Mesendoderm (in vitro differentiated cells): Measurements from ENCODE around the gene TRERF1.

Experiments used
- DNase-seq: peaks from one replicate; pipeline ENCODE4 v3.0.0; 2013
- H2AK5ac ChIP-seq: 2 replicates; pipeline ENCODE4 v1.6.1; 2013; ENCODE audit warnings: low read length, inconsistent platforms
- H2BK120ac ChIP-seq: 2 replicates; pipeline ENCODE4 v1.6.1; 2013; ENCODE audit warnings: low read depth, mild to moderate bottlenecking, low read length, moderate library complexity, mixed read lengths
- H2BK15ac ChIP-seq: replicated peaks from 2 replicates; pipeline ENCODE4 v1.6.1; 2013; ENCODE audit warnings: low read depth, mild to moderate bottlenecking, moderate library complexity
- H2BK5ac ChIP-seq: 2 replicates; pipeline ENCODE4 v1.6.1; 2013; ENCODE audit warnings: low read length, inconsistent platforms
- H3K18ac ChIP-seq: 2 replicates; pipeline ENCODE4 v1.6.1; 2013; ENCODE audit warnings: mild to moderate bottlenecking, low read length, mixed read lengths
- H3K23ac ChIP-seq: one replicate; pipeline ENCODE4 v1.6.1; 2013; ENCODE audit warnings: low read length
- H3K27ac ChIP-seq: 2 replicates; pipeline ENCODE4 v1.5.1; 2013; ENCODE audit warnings: low read depth, mild to moderate bottlenecking, inconsistent platforms, low read length, moderate library complexity
- H3K27me3 ChIP-seq: 2 replicates; pipeline ENCODE4 v1.6.1; 2013; ENCODE audit warnings: low read length, control low read depth, mild to moderate bottlenecking, inconsistent platforms; ENCODE audit not compliant: insufficient read depth, poor library complexity
- H3K36me3 ChIP-seq: 2 replicates; pipeline ENCODE4 v1.6.1; 2013; ENCODE audit warnings: low read length, inconsistent platforms; ENCODE audit not compliant: control insufficient read depth, insufficient read depth
- H3K4ac ChIP-seq: one replicate; pipeline ENCODE4 v1.6.1; 2013; ENCODE audit warnings: low read depth, mild to moderate bottlenecking, low read length, moderate library complexity
- H3K4me1 ChIP-seq: 2 replicates; pipeline ENCODE4 v1.6.1; 2013; ENCODE audit warnings: low read depth, low read length, inconsistent platforms; ENCODE audit not compliant: control insufficient read depth
- H3K4me2 ChIP-seq: 2 replicates; pipeline ENCODE4 v1.6.1; 2013; ENCODE audit warnings: low read length
- H3K4me3 ChIP-seq: 2 replicates; pipeline ENCODE4 v1.5.1; 2013; ENCODE audit warnings: mild to moderate bottlenecking, low read length
- H3K56ac ChIP-seq: one replicate; pipeline ENCODE4 v1.6.1; 2013; ENCODE audit warnings: low read length
- H3K79me1 ChIP-seq: 2 replicates; pipeline ENCODE4 v1.6.1; 2013; ENCODE audit warnings: low read length, inconsistent platforms
- H3K79me2 ChIP-seq: 2 replicates; pipeline ENCODE4 v1.6.1; 2013; ENCODE audit warnings: mild to moderate bottlenecking, low read length; ENCODE audit not compliant: control insufficient read depth, insufficient read depth
- H3K9ac ChIP-seq: 2 replicates; pipeline ENCODE4 v1.6.1; 2013; ENCODE audit warnings: low read length, inconsistent platforms
- H4K5ac ChIP-seq: one replicate; pipeline ENCODE4 v1.6.1; 2013; ENCODE audit warnings: low read length
- H4K8ac ChIP-seq: one replicate; pipeline ENCODE4 v1.6.1; 2013; ENCODE audit warnings: low read depth, mild to moderate bottlenecking, control low read depth, low read length, moderate library complexity
- WGBS: extraction: QIAGEN DNeasy Blood & Tissue Kit; methylation state at CpG from one replicate; pipeline ENCODE4 v1.1.7; 2013; ENCODE audit warnings: low lambda C conversion rate, missing lambda C conversion rate; ENCODE audit not compliant: insufficient coverage; ENCODE audit errors: extremely low coverage; 5-methylcytosine and 5-hydroxymethylcytosine counted together

TRERF1 gene

GRCh38 chr6:42390228-42390934 lies 61.3 kb downstream of the TRERF1 start:
- H4K8ac ChIP-seq, result no peak overlapping the region
- no peak overlapping the region for H3K56ac ChIP-seq
- peaks cover 9% of the 10 kb centered on the region for H3K4me1 ChIP-seq
- no peaks in the 10 kb centered on the region for H3K36me3 ChIP-seq
- no peaks in the 10 kb centered on the region for H3K79me2 ChIP-seq
- WGBS, result no CpG with 5 or more reads among the region's 17 CpGs
- no peak for DNase-seq
- no peak overlapping the region for H4K5ac ChIP-seq
- no peak overlapping the region for H3K4me3 ChIP-seq
- H3K79me1 ChIP-seq, result peaks cover 2% of the 10 kb centered on the region
- H2AK5ac ChIP-seq, result no peak overlapping the region
- no peak overlapping the region for H3K4ac ChIP-seq
- H3K27me3 ChIP-seq, result no peaks in the 10 kb centered on the region
- no peak overlapping the region for H2BK120ac ChIP-seq
- no peak overlapping the region for H3K4me2 ChIP-seq
- no peak overlapping the region for H3K23ac ChIP-seq
- no peak overlapping the region for H3K27ac ChIP-seq
- no peak overlapping the region for H3K9ac ChIP-seq
- no peak overlapping the region for H3K18ac ChIP-seq
- no peak overlapping the region for H2BK5ac ChIP-seq
- no peak overlapping the region for H2BK15ac ChIP-seq

GRCh38 chr6:42389736-42390135 lies 62.0 kb downstream of the TRERF1 start:
- no peak overlapping the region for H3K56ac ChIP-seq
- H3K23ac ChIP-seq, result no peak overlapping the region
- H3K27me3 ChIP-seq, result no peaks in the 10 kb centered on the region
- H2AK5ac ChIP-seq, result no peak overlapping the region
- H3K4ac ChIP-seq, result no peak overlapping the region
- H3K18ac ChIP-seq, result no peak overlapping the region
- H3K4me2 ChIP-seq, result no peak overlapping the region
- H3K79me2 ChIP-seq, result no peaks in the 10 kb centered on the region
- H4K5ac ChIP-seq, result no peak overlapping the region
- no peak for DNase-seq
- no peak overlapping the region for H4K8ac ChIP-seq
- H2BK5ac ChIP-seq, result no peak overlapping the region
- peaks cover 9% of the 10 kb centered on the region for H3K4me1 ChIP-seq
- H3K4me3 ChIP-seq, result no peak overlapping the region
- no peak overlapping the region for H2BK120ac ChIP-seq
- H2BK15ac ChIP-seq, result no peak overlapping the region
- peaks cover 2% of the 10 kb centered on the region for H3K79me1 ChIP-seq
- no CpG with 5 or more reads among the region's 6 CpGs for WGBS
- H3K9ac ChIP-seq, result no peak overlapping the region
- no peaks in the 10 kb centered on the region for H3K36me3 ChIP-seq
- no peak overlapping the region for H3K27ac ChIP-seq

- Histone ChIP-seq H3K36me3 (no peaks in the 10 kb centered on the region), H3K4me2 (no peak overlapping the region), H3K27me3 (no peaks in the 10 kb centered on the region), H3K27ac (no peak overlapping the region), H3K4me3 (no peak overlapping the region), H3K79me1 (no peaks in the 10 kb centered on the region), H3K4ac (no peak overlapping the region), H2BK5ac (no peak overlapping the region), H3K79me2 (no peaks in the 10 kb centered on the region), H2BK120ac (no peak overlapping the region), H3K56ac (no peak overlapping the region), H3K23ac (no peak overlapping the region), H4K8ac (no peak overlapping the region), H3K18ac (no peak overlapping the region), H3K4me1 (peaks cover 9% of the 10 kb centered on the region), H2AK5ac (no peak overlapping the region), H4K5ac (no peak overlapping the region), H2BK15ac (no peak overlapping the region), H3K9ac (no peak overlapping the region)
- WGBS, result no CpG with 5 or more reads among the region's 4 CpGs
- DNase-seq, result no peak
Observed at GRCh38 chr6:42388046-42388445, 63.7 kb downstream of the TRERF1 start.

- H3K4me3 ChIP-seq, result no peak overlapping the region
- H3K27me3 ChIP-seq, result no peaks in the 10 kb centered on the region
- H3K27ac ChIP-seq, result no peak overlapping the region
- H4K8ac ChIP-seq, result no peak overlapping the region
- peaks cover 9% of the 10 kb centered on the region for H3K4me1 ChIP-seq
- H3K79me1 ChIP-seq, result no peaks in the 10 kb centered on the region
- no peak overlapping the region for H3K18ac ChIP-seq
- H2BK5ac ChIP-seq, result no peak overlapping the region
- no peak overlapping the region for H3K4ac ChIP-seq
- H3K79me2 ChIP-seq, result no peaks in the 10 kb centered on the region
- H3K4me2 ChIP-seq, result no peak overlapping the region
- H2BK15ac ChIP-seq, result no peak overlapping the region
- no peak overlapping the region for H3K56ac ChIP-seq
- H3K36me3 ChIP-seq, result no peaks in the 10 kb centered on the region
- no peak overlapping the region for H3K23ac ChIP-seq
- no peak for DNase-seq
- H4K5ac ChIP-seq, result no peak overlapping the region
- H3K9ac ChIP-seq, result no peak overlapping the region
- H2BK120ac ChIP-seq, result no peak overlapping the region
- no peak overlapping the region for H2AK5ac ChIP-seq
- no CpG with 5 or more reads among the region's 4 CpGs for WGBS
Observed at GRCh38 chr6:42387336-42387735, 64.4 kb downstream of the TRERF1 start.

DNA sequence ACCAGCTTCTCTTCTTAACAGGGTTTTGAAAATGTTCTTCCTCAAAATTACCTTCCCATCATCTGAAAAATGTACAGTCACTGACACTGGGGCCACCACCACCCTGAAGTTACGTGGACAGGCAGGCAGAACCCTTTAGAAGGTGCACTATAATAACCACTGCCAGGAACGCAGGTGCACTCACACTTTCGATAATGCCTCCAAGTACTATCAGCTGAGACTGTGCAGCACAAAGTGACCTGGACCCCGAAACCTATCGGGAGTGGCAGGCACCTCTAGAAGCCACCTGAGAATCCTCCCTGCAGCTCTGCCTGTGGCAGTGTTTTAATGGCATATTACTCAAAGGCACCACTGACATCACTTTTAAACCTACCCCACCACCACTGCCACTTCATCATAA lies 66.4 kb downstream of the TRERF1 start:
- Histone ChIP-seq H3K36me3 (no peaks in the 10 kb centered on the region), H4K8ac (no peak overlapping the region), H3K4ac (no peak overlapping the region), H4K5ac (no peak overlapping the region), H3K18ac (no peak overlapping the region), H2BK5ac (no peak overlapping the region), H3K4me2 (no peak overlapping the region), H3K4me1 (peaks cover 7% of the 10 kb centered on the region), H3K56ac (no peak overlapping the region), H2AK5ac (no peak overlapping the region), H3K9ac (no peak overlapping the region), H3K23ac (no peak overlapping the region), H2BK120ac (no peak overlapping the region), H3K79me2 (no peaks in the 10 kb centered on the region), H2BK15ac (no peak overlapping the region), H3K79me1 (peaks cover 2% of the 10 kb centered on the region), H3K27ac (no peak overlapping the region), H3K4me3 (no peak overlapping the region), H3K27me3 (no peaks in the 10 kb centered on the region)
- no peak for DNase-seq
- WGBS, result no CpG with 5 or more reads among the region's 5 CpGs
